ENCODE measurements around the gene PLPPR3.

- no peak for TF ChIP-seq CTCF (IDR thresholded peaks at IDR 0.05)
- no peak for TF ChIP-seq POLR2A (IDR thresholded peaks at IDR 0.05)
These were observed 23.2 kb downstream of the PLPPR3 start for GRCh38 chr19:798415-799075.

All from suprapubic skin (tissue), 3 donors.